ENCODE results near the gene MIDN.

The MIDN gene

DNA sequence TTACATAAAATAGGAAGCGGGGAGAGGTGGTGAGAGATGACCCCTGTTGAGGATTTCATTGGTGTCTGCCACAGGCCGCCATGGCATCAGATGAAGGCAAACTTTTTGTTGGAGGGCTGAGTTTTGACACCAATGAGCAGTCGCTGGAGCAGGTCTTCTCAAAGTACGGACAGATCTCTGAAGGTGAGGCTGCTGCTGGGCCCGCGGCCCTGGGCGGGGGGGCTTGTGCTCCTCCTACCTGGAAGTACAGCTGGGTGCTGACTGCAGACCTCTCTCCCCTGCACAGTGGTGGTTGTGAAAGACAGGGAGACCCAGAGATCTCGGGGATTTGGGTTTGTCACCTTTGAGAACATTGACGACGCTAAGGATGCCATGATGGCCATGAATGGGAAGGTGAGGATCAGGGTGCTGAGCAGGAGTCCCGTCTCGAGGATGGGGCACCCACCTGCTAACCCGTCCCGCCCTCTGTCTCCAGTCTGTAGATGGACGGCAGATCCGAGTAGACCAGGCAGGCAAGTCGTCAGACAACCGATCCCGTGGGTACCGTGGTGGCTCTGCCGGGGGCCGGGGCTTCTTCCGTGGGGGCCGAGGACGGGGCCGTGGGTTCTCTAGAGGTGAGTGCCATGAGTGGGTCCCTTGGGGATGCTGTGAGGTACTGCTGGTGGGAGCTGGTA, 22.6 kb downstream of the MIDN start:
- no peak for DNase-seq

DNA sequence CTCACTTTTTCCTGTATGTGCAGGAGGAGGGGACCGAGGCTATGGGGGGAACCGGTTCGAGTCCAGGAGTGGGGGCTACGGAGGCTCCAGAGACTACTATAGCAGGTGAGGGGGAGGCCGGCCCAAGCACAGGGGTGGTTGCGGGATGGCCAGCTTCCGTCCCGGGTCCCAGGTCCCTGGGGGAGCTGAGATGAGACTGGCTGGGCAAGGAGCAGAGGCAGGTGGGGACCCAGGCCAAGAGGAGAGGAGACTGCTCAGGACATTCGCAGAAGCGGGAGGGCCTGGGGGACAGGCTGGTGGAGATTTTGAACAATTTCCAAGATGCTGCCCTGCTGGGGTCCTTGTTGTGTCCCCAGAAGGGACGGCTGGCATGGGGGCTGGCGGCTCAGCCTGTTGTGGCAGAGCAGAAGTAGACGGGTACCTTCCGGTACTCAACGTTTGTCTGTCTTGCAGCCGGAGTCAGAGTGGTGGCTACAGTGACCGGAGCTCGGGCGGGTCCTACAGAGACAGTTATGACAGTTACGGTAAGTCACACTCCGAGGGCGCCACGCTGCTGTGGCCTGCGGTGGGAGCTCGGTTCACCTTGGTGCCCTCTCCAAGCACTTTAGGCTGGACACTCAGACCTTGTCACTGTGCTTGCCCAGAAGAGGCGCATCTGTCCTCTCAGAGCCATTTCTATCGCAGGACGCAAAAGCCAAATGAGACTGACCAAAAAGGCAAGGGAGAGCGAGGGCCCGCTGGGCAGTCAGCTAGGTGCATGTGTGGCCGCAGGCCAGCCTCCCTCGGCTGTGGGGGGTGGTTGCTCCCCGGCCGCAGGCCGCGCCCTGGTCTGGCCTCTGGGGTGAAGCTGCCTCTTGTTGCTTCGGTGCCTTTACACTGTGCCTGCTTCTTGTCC, 23.4 kb downstream of the MIDN start:
- no peak for DNase-seq

DNA sequence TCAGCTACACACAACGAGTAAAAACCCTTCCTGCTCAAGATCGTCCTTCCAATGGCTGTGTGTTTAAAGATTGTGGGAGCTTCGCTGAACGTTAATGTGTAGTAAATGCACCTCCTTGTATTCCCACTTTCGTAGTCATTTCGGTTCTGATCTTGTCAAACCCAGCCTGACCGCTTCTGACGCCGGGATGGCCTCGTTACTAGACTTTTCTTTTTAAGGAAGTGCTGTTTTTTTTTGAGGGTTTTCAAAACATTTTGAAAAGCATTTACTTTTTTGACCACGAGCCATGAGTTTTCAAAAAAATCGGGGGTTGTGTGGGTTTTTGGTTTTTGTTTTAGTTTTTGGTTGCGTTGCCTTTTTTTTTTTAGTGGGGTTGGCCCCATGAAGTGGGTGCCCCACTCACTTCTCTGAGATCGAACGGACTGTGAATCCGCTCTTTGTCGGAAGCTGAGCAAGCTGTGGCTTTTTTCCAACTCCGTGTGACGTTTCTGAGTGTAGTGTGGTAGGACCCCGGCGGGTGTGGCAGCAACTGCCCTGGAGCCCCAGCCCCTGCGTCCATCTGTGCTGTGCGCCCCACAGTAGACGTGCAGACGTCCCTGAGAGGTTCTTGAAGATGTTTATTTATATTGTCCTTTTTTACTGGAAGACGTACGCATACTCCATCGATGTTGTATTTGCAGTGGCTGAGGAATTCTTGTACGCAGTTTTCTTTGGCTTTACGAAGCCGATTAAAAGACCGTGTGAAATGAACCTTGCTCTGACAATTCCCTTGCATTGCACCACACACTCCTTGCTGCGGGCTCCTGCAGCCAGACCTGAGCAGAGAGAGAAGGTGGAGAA, 24.3 kb downstream of the MIDN start:
- DNase-seq, result no peak

DNA sequence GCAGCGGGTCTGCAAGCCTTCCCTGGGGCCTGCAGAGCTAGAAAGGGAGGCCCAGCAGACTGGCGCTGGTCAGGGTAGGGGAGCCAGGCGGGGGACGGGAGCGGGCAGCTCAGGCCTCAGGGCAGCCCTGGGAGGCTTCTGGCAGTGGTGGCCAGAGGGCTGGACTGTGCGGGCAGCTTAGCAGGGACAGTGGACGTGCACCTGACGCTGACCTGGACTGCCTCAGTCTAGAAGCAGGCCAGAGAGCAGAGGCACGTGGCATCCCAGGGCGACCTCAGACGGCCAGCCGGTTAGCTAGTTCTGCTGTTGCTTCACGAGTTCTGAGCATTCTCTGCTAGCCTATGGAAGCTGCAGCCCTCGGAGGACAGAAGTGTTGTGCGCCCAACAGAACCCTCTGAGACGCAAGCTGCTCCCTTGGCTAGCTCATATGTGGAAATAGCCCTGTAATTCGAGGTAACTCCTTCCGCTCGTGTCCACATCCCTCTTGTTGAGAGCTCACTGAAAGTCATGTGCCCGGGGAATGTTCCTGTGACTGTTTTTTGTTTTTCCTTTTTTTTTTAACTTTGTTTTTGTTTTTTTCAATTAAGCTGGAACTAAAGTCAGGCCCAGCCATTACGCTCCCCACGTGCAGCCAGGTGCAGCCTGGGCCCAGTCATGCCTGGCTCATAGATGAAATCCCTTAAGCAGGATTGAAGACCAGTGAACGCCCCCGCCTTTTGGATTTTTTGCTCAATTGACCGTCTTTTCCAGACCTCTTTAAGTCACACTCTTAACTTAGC, 25.1 kb downstream of the MIDN start:
- DNase-seq, result no peak

DNA sequence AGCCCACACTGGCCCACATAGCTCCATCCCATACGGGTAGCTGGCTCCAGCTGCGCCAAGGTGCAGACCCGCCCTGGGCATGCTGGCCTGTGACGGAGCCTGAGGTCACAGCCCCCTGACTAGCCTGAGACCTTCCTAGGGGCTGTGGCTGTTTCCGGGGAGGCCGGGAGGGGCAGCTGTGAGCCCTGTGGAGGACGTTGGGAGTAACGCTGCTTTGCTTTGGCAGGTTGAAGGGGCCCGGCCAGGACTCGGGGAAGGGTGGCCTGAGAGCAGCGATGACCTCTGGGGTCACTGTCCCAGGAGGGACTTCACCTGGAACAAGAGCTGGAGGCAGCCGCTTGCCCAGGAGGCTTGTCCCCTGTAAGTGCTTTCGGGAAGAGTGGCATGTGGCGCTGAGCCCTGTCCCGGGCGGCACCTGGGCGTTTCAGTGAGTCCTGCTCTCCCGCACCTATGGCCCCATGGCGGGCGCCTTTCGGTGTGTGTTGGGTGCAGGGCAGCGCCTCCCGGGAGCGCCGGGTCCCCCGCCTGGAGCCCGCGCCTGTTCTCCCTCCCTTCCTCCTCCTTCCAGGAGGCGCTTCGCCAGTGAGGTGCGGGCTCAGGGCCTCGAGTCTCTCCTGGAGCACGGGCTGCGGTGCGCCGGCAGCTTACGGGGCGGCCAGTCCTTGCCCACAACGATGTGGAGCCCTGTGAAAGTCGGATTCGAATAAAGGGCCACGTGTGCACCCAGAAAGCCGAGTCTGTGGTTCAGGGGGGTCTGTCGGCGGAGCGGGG, 25.9 kb downstream of the MIDN start:
- no peak for DNase-seq

DNA sequence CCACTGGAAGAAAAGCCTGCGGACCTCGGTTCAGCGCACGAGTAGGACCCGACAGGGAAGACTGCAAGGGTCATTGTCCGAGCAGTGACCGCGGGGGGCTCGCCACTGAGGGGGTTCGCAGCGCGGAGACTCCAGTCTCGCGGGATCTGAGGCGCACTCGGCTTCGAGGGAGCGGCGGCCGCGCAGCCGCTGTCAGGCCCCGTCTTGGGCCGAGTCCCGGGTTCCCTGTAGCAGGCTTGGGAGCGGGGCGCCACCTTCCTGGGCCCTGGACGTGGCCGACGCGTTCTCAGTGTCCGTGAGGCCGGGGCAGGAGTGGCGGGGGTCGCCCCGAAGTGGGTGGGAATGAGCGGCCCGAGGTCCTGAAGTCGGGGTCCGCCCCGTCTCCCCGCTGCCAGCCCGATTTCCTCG, 26.5 kb downstream of the MIDN start:
- DNase-seq, result no peak

DNA sequence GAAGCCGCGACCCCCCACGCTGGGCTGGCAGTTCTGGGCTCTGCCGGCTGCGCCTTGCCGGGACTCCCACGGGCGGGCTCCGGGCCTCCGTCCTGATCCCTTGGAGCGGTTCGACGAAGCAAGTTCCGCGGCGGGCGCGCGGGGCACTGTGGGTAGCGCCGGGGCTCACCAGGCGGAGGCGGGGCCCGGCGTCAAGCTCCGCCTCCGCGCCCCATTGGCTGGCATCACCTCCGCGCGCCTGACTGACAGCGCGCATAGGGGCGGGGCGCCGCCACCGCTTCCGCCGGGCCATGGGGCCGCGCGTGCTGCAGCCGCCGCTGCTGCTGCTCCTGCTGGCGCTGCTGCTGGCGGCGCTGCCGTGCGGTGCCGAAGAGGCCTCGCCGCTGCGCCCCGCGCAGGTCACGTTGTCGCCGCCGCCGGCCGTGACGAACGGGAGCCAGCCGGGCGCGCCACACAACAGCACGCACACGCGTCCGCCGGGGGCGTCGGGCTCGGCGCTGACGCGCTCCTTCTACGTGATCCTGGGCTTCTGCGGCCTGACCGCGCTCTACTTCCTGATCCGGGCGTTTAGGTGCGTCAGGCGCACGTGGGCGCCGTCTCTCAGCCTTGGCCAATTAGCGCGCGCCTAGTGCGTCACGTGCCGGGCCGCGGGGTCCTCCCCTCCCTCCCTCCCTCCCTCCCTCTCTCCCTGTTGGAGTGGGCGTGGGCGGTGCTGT, 27.0 kb downstream of the MIDN start, which contains the start of gene FAM174C:
Gene FAM174C (plus strand): TSS at position 271 of the 716 bp plus-strand sequence. CDS start 20 bp downstream, at position 291.
- peak; percentile 85 to 94 for DNase-seq

DNA sequence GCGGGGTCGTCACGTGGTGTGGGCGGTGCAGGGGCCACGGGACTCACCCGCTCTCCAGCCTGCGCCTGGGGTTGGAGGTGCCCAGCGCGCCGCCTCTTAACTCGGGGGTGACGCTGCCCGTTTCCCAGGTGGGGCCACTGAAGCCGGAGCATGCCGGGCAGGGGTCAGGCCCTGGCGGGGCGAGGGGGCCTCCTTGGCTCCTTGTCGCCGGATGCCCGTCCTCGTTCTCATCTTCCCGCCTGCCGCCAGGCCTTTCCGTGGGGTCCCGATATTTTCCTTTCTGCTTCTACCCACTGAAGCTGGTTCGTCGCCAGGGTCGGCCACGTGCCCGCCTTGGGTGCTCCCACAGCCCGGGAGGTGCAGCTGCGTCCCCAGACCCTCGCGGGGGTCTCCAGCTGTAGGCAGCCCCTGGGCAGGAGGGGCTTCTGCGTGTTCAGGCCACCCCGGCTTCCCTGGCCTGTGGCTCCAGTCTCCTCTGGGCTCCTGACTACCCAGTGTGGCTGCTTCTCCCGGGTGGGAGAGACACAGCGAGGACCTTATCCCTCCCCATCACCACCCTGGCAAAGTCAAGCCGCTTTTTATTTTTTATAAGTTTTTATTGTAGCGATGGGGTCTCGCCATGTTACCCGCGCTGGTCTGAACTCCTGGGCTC, 27.7 kb downstream of the MIDN start:
- DNase-seq, result no peak

DNA sequence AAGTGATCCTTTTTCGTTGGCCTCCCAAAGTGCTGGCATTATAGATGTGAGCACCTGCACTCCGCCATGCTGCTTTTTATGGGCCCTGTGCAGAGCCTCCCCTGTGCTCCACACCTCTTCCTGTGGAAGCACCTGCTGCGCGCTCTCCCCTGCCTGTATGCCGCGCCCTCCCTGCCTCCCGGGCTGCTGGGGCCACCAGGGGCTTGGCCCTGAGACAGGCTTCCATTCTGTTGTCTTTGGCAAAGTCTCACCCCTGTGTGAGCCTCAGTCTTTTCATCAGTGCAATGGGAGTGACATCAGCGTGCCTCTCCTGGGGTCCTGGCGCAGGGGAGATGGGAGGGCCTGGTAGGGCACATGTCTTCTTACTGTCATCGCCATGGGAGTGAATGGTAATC, 28.2 kb downstream of the MIDN start:
- DNase-seq, result no peak

DNA sequence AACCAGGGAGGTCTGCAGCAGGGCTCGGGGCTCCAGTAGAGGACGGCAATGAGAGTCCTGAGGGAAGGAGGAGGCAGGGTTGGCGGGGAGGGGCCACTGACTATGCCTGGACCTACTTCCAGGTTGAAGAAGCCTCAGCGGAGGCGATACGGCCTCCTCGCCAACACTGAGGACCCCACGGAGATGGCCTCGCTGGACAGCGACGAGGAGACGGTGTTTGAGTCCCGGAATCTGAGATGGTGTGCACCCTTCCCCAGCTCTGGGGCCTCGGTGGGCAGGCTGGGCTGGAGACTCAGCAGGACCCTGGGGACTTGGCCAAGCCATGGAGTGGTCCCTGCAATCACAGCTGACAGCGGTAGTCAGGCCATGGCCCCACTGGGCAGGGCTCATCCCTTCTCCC, 28.7 kb downstream of the MIDN start:
- DNase-seq, result no peak

DNA sequence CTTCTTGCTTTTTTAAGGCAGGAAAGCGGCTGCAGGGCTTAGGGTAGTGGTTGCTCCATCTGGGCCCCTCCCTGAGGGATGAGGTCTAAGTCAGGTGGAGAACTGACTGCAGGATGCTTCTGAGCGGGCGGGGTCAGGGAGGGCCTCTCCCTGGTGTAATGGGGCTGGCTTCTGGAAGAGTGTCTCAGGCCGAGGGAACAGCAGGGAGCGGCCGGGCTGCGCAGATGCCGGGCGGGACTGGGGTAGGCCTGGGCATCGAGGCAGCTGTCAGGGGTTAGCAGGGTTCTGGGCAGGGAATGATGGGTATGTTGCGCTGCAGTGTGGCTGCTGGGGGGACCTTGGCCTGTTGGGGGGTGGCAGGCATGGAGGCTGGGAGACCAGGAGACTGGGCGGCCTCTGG, 29.7 kb downstream of the MIDN start:
- DNase-seq, result no peak

DNA sequence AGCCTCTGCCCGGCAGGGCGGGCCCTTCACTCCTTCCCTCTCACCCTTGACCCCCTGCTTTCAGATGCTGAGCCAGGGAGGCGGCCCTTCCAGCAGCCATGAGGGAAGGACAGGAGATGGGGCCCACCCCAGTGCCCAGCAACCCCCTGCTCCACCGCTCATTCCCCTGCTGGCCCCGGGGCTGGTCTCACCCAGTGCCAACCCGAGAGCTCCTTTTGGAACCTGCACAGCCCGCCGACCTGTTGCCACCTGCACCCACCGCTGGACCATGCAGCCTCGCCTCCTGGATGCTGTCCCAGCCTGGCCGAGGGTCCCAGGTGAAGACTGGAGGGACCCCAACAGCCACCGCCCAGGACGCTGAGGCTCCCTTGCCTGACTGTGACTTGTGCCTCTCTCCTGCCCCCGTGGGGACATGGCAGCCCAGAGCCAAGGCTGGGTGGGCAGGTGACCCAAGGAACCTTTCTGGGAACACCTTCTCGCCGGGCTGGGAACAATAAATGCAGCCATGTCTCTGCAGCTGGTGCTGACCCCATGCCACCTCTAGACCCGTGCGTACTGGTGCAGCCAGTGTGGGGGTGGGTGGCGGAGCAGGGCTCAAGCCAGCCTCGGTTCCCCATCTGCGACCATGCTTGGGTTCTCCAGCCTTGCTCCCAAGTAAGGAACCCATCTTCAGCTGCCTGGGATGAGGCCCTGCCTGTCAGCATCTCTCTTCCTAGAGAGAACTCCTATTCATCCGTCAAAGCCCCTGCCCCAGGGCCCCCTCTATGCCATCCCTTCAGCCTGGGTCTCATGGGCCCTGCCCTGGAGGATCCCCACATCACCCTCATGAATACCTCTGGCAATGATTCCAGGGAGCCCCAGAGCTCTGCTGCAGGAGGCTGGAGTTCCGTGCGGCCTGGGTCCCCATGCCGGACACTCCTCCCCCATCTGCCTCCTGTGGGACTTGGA, 30.6 kb downstream of the MIDN start:
- no peak for DNase-seq

DNA sequence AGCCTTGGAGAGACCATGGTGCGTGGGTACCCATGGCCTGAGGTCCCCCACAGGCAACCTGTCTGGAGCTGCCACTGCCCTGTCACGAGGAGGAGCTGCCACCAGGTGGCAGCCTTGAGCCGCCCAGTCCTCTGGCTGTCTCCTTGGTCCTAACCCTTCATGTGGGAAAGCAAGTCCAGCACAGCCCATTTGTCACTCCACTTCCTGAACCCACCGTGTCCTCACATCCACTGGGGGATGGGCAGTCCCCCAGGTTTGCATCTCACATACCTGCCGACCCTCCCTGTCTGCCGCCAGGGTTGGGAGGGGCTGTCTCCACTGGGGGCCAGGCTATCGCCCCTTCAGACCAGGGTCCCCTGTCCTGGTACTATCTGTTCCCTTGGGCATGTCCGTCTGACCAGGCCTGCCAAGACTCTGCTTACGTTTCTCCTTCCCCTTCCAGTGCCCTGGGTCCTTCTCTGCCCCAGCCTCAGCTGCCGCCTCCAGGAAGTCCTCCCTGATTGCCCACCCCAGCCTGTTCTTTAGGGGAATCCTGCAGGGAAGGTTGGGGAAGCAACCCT, 31.5 kb downstream of the MIDN start:
- peak; percentile 79 to 82 for DNase-seq

DNA sequence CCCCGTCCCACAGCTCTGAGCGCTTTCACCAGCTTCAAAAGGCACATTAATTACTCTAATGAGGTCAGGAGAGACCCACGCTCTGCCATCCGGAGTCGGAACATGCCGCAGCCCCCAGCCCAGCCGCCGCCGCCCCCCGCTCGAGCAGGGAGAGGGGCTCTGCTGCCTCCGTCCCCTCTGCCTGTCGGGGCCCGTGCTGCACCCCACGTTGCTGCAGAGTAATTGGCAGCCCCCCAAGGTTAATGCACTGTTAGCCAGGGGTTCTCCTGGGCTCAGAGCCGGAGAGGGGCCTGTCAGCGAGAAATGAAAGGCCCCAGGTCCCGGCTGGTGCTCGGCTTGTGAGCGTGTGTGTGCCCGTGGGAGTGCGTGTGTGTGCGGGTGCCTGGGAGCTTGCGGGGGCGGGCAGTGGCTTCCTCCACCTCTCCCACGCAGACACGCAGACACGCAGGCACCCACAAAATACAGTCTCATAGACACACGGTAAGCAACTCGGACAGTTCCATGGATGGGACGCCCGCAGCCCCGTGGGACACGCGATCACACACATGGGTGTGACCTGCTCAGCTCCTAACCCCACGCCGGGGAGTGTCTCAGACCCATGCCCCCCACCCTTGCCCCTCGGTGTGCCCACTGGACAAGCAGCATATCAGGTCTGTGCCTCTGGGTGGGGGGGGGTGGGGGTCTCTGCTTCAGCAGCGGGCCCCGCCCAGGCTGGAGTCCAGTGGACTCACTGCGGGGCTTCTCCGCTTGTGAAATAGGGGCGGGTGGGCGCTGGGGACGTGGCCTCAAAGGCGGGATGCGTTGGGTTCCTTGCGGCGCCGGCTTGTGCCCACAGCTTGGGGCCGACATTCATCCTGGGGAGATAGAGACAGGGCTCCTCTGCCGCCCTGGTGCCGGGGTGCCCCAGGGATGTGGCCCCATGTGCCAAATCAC, 32.5 kb downstream of the MIDN start:
- DNase-seq, result no peak

DNA sequence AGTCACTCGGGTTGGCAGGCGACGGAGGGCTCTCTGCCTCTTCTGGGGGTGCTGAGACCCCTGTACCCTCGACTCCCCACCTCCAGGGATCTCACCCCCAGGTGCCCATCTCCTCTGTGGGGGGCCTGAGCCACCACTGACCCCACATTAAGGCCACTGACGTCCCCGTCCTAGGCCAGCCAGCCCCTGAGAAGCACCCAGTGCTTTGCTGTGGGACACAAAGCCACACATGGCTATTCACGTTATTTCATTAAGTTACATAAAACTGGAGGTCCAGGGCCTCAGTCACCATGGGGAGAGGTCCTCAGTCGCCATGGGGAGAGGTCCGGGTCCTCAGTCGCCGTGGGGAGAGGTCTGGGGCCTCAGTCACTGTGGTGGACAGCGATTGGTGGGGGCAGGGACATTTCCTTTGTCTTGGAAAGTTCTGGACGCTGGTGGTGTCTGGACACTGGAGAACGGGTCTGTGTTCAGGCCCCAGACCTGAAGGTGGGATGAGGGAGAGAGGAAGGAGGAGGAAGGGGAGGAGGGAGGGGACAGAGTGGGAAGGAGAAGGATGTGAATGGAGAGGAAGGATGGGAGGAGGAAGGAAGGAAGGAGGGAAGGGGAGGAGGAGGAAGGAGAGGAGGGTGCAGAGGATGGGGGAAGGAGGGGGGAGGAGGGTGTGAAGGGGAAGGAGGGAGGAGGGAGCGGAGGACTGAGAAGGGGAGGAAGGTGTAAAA, 33.3 kb downstream of the MIDN start:
- no peak for DNase-seq

DNA sequence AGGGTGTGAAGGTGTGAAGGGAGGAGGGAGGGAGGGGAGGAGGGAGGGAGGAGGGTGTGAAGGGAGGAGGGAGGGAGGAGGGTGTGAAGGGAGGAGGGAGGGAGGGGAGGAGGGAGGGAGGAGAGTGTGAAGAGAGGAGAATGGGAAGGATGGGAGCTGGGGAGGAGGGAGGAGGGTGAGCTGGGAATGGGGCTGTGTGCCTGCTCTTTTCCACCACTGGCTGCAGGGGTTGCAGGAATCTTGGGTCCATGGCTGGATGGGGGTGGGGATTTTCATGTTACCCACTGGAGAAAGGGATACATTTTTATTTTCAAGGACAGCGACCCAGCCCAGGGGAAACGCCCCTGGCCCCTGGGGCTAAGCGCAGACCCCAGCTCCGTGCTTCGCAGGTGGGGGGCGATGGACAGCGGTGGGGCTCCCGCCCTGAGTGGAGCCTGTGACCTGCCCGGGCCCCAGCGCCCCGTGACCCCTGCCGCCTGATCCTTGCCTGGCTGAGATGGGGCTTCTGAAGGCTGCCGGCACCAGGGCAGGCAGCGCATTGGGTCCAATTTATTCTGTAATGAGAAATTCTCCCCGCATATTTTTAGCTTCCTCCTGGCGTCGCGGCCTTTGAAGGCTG, 34.3 kb downstream of the MIDN start:
- no peak for DNase-seq
